GDM1 (cell line): ENCODE data around the gene GATA6.
"Not testable (repeated sequence)": the region's sequence is repeated elsewhere in the genome, so short reads cannot be mapped to it uniquely, and the experiment has no call there.

Source experiments
- DNase-seq: peaks from one replicate; lab custom pipeline; 2025; lab: John Stamatoyannopoulos, UW

GATA6 gene

DNA sequence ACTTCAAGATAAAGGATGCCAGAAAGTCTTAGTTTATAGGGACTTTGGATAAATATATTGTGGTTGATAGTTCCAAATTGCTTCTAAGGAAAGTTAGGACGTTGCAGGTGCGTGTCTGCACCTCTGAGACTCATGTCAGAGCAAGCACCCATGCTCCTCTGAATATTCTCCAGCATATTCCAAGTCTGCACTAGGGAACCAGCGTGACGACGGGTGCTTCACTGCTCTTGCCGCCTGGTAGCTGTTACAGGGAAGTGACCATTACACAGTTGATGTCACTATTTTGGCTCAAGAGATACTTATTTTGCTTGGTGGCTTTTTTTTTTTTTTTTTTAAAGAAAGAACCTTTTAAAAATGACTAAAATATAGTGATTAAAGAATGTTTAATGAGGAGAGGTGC, 35.6 kb downstream of the GATA6 start:
- DNase-seq = no peak

DNA sequence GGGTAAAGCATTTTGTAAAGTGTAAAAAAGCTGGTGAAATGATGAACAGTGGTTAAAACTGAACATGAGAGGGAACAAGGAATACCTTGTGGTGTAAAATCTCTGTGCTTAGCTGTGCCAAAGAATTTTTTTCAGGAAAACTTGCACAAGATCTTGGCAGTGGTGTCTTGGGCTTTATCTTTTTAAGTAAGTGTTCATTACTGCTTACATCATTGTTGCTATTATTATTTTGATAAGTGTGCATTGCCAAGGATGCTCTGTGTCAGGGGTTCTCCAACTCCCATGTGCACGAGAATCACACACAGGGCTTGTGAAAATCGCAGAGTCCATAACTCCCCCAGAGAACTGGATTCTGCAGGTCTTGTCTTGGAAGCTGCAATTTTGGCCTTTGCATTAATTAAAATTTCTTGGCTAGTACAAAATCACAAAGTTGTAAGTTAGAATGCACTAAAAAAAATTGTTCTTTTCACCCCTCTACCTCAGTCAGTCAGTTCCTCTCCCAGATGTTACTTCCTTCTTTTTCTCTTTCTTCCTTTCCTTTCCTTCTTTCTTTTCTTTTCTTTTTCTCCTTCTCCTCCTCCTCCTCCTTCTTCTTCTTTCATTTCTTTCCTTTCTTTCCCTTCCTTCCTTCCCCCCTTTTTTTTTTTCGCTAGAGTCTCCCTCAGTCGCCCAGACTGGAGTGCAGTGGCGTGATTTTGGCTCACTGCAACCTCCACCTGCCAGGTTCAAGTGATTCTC, 37.8 kb downstream of the GATA6 start:
- no peak for DNase-seq

DNA sequence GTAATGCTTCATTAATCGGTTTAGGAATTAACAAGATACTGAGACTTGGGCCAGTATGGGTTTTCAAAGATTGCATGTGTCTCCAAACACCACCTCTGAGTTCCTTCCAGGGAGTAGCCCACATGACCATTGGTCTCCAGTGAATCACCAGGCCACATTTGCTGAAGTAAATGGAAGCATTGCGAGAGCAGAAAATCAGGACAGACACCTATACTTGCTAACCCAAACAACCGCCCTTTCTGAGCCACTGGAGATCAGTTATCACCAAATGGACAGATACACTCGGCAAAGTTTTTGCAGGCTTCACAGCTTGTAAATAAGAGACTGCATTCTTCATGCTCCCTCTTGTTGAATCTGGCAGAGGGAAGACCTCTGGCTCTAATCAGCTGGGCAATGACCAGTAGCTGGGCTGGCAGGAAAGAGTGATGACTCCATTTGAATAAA, 40.9 kb downstream of the GATA6 start:
- no peak for DNase-seq

DNA sequence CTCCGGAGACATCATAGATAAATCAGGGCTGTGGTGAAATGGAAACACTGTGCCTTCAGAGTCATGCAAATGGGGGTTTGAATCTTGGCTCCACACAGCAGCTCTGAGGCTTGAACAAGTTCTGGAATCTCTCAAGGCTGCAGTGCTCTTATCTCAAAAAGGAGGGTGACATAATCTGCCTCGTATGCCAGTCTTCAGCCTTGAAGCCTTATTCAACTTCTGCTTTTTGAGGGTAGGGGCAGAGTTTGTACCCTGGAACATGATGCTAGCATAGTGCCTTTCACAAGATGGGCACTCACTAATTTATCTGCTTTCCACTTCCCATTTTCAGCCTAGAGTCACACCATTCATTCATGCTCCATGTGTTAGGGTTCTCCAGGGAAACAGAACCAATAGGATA, 42.3 kb downstream of the GATA6 start:
- DNase-seq = peak; percentile 48

DNA sequence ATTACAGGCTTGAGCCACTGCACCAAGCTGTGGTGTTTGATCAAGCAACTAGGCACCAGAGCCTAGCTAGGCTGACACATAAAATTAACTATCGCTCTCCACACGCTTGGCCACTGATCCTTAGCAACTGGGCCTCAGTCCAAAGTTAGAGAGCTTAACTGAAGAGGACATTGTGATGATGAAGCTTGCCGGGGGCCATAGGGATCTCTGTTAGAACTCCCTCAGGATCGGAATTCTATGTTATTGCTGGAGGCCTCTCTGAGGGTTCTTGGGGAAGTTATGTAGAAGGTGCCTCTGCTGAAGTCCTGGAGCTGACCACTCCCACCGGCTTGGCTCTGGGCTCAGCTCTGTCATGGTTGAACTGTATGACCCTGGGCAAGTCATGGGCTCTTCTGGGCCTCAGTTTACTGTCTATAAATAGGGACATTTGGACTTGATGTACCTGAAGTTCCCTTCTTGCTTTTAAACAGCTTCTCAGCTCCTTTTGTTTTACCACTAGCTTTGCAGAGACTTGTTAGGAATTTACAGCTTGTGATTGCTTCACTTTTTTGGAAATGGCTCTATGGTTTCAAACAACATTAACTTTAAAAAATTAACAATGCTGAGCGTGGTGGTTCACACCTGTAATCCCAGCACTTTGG, 44.1 kb downstream of the GATA6 start:
- no peak for DNase-seq

DNA sequence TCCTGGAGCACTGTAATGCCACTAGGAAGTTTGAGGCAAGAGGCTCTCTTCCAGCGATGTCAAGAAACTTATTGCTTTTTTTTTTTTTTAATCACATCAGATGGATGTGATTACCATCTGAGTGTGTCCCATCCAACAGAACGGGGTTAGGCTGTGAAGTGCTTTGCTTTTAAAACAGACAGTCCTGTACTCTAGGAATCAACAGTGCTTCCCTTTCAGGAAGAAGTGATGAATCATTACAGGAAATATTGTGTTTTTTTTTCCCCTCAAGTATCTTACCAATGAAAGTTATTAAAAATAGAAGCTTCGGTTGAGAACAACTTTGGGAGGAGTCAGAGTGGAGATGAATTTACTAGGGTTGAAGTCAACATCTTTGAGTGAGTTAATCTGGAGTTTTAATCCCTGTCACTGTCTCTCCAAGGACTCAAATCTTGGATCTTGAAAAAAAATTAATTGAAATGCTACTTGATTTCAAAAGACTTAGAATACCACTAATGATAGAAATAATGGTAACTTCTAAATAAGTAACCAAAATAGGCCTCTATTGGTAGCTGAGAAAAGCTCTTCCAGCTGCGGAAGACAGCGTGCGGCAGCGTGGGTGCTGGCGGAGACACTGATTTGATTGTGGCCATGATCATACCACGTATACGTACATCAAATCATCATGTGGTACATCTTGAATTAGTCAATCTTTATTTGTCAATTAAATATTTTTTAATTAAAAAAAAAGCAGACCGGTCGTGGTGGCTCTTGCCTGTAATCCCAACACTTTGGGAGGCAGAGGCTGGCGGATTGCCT, 45.5 kb downstream of the GATA6 start:
- no peak for DNase-seq

DNA sequence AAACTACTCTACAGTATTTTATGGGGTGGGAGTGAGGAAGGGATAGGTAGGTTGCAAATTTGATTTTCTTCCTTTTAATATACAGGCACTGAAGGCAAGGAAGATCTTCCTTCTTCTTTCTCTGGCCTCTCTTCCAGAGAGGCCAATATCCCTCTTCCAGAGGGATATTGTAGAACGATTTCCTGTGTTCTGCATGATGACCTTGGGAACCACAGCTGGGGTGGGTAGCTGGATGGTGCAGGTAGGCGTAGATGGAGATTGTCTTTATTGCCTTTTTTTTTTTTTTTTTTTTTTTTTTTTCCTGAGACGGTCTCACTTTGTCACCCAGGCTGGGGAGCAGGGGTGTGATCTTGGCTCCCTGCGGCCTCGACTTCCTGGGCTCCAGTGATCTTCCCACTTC, 49.4 kb downstream of the GATA6 start:
- no peak for DNase-seq

DNA sequence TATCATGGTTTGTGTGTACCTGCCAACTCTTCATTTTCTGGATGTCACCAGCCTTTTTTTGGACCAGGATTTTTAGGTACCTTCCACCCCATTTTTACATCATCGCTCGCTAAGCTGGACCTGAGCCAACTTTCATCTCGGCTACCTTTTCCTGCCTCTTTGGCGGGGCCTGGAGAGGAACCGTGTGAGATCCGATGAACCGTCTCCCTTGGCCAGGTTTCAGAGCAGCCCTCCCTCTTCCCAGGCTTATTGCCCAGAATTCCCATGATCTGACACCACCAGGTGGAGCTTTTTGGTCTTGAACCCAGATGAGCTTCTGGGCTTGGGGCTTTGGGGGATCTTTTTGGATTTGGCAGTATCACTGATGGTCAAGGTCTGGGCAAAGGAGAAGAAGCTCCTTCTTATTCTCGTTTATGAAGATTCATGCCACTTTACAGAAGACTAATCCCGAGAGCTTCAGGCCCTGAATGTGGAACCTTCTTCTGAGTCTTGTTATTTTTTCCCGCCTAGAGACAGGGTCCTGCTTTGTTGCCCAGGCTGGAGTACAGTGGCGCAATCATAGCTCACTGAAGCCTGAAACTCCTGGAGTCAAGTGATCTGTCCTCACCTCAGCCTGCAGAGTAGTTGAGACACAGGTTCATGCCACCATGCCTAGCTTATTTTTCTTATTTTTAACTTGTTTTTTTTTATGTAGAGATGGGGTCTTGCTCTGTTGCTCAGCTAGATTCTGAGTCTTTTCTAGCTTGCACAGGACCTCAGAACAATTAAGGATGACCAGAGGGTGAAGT, 50.4 kb downstream of the GATA6 start:
- DNase-seq = no peak

DNA sequence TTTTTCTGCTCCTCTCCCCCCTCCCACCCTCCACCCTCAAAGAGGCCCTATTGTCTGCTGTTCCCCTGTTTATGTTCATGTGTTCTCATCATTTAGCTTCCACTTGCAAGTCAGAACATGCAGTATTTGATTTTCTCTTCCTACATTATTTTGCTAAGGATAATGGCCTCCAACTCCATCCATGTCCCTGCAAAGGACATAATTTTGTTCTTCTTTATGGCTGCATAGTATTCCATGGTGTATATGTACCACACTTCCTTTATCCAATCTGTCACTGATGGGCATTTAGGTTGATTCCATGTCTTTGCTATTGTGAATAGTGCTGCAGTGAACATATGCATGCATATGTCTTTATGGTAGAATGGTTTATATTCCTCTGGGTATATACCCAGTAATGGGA, 51.2 kb downstream of the GATA6 start:
- DNase-seq = not testable (repeated sequence)

DNA sequence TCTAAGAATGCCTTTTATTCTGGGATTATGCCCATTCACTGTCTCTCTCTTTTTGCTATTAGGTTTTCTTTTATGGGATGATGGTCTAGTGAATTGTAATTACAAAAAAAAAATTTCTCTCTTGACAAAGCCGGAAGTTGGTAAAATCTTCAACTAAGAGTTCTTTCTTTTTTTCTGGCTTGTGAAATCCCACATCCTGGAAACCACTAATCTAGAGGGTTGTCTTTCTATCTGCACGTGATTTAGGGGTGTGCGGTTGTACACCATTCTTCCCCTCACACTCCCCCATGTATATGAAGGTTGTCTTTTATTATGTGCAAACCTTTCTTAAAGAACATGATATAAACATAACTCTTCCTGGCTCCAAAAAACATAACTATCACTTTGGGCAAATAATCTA, 52.0 kb downstream of the GATA6 start:
- DNase-seq = no peak

DNA sequence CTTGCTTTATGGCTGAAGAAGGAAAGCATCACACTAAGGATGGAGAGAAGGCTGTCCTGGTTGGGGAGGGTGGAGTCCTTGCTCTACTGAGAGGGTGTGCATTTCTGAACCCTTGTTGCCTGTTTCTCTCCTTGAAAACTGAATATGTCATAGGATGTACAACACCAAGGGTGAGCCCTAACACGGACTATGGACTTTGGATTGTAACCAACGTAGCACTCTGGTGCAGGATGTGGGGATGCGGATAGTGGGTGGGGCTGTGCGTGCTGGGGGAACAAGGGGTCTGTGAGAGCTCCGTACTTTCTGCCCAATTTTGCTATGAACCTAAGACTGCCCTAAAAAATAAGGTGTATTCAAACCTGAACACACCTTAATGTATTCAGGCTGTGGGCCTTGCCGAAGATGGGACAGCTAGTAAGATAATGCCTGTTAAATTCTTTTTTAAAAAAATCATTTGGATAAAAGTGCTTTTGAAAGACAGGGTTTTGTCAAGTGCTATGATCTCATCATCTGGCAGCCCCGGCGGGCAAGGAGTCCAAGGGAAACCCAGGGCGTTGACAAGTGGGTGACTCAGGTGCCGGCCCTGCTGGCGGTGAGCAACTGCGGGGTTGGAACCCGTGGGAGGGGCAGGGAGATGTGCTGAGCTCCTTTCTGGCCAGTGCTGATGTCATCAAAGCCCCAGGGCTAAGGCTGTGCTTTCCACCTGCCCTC, 54.0 kb downstream of the GATA6 start:
- no peak for DNase-seq

DNA sequence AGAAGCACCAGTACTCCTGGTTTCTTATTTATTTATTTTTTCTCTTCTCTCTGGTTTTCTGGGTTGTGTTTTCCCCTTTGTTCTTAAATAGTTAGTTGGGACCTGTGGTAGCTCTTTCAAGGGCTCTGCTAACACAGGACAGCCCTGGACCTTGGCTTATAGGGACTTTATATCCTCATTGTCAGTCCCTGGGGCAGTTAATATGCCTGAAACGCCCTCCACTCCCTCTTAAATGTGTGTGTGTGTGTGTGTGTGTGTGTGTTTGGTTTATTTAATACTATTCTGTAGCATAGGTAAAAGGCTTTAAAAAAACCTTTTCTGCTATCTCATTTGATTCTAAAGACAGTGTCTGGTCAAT, 54.6 kb downstream of the GATA6 start:
- DNase-seq = no peak

DNA sequence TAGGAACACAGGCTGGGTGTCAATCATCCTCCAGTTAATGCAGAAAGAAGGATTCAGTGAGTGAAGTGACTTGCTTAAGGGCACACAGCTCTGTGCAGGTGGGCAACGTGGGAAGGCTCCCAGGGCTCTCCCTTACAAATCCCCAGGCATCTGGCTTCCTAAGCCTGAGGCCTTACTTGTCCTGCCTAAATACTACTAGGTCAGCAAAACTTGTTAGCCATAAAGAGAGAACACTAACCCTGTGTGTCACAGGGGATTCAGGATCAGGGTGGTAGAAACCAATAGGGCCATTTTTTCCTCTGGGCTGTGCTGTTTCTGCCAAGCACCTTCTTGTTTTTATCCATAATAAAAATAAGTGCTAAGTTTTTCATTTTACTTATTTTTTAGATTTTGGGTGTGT, 55.0 kb downstream of the GATA6 start:
- DNase-seq = no peak

DNA sequence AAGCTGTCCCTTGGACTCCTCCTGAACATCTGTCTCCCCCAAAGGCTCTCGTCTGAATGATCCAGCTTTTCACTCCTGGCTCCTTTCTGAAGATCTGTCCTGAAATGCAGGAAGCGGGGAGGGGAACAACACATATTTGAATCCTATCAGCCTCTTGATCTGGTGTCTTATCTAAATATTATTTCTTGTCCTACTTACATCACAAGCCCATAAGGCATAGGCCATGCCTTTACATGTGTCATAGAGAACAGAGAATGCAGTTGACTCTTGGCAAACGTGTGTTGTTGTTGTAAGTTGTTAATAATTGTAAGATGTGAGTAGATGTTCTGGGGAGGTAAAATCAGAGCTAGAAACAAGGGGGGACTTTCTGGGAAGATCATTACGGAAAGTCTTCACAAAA, 57.4 kb downstream of the GATA6 start:
- no peak for DNase-seq

DNA sequence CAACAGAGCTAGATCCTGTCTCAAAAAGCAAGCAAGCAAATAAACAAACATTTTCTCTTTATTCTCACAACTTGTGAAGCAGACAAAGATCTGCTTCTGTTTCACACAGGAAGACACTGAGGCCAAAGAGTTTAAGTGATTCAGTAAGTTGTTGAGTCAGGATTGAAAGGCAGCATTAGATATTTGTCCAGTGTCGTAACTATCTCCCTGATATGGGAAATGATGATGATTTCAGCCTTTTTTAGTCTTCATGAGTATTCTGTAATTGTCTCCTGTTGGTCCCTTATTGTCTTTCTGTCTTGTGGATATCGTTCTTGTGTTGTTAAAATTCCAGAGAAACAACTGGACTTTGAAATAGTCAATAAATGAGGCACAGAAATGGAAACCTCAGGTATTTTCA, 59.6 kb downstream of the GATA6 start:
- DNase-seq = no peak

DNA sequence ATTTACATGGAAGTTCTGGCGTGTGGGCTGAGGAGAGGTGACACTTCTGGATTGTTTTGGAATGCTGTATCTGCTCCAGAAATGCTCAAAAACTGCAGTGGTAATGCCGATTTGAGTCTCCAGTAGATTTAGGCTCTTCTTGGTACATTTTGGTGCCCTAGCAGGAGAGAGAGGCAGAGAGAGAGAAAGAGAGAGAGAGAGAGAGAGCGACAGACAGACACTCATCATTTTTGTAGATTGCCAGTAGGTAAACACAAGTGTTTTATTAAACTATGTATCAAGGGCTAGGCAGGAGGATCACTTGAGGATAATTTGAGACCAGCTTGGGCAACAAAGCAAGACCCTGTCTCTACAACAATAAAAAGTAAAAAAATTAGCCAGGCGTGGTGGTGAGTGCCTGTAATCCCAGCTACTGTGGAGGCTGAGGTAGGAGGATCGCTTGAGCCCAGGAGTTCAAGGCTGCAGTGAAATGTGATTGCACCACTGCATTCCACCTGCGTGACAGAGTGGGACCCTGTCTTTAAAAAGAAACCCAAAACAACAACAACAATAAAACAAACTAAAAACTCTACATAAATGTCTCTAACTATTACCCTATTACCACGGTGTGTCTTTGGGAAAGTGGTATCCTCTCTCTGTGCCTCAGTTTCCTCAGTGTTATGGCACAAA, 60.2 kb downstream of the GATA6 start:
- DNase-seq = no peak

DNA sequence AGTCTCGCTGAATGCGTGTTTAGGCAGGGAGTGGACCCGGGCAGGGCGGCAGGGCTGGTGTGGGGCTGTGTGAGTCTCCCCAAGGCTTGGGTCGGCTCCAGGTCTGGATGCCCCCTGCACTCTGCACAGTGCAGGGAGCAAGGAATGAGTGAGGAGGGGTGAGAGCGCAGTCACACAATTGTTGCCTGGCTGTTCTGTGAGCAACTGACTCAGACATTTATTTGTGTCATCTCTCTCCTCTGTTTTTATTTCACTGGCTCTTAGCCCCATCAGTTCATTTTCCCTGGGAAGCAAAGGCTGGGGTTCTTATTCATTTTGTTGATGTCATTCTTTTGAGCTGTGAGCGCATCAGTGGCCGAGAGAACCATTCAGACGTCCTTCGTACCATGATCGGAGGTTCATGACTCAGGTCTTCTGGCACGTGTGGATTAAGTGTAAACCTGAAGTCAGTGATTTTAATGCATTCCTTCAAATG, 61.1 kb downstream of the GATA6 start:
- DNase-seq = no peak

DNA sequence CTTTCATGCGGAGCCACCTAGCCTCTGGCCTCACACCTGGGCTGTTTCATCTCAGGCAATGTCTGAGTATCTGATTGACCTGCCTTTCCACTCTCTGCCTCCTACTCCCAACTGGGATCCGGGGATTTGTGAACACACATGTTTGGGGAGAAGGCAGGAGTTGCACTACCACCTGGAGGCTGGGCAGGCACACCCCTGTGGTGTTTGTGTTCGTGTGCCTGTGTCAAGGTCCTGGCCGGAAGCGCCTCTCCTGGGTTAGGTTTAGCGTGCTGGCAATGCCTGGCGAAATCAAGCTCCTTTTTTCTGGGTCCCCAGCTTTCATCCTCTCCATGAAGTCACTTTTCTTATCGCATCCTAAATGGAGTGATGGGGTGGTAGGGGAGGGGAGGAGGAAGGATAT, 63.9 kb downstream of the GATA6 start:
- no peak for DNase-seq

DNA sequence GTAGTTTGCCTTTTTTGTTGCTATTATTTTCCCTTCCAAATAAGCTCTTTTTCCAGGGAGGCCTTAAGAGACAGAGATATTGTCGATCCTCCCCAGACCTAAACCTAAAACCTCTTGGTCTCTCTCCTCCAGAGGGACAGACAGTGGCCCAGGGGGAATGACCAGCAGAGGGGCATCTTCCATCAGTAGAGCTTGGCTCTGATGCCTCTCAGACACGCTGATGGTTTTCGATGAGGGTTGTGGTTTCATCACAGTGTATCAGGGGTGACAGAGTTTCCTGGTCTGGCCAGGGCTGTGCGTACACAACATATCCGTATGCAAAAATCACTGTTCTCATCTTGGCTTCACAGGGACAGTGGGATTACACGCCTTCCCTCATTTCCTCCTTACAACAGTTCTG, 68.6 kb downstream of the GATA6 start:
- no peak for DNase-seq

DNA sequence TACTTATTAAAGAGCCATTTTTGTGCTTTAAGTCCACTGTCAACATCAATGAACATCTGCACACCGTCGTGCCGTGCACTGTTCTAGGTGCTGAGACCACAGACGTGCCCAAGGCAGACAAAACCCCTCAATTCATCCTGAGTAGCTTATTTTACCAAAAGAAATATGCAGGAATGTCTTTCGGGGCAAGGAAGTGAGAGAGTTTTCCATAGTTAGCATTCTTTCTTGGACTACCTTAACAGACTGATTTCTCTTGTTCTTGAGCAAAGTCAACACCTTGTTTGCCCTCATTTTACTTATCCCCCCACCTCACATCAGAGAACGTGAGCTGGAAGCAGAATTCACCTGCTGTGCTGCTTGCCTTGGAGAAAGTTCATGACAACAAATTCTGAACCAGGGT, 69.3 kb downstream of the GATA6 start:
- no peak for DNase-seq

DNA sequence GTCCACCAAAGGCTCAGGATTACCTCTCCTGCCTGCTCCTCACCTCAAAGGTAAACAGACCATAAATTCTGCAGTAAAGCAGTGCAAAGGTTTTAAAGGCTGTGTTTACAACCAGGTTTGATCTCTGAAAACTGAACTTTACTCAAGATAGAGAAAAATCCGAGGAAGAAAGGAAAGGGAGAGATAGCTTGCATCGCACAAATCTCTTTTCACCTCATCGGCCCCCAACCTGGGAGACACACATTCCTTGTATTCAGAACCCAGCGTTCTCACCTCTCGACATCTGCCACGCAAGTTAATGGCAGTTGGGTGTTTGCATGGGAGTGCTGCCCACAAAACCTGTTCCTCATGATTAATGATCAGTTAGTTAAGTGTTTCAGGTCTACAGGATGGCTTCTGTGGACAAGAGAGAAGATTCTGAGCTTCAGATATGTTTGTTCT, 72.6 kb downstream of the GATA6 start:
- no peak for DNase-seq
